Measurements from ENCODE around the gene EPS8.

The EPS8 gene

GRCh38 chr12:15602051-15602672 is 187.0 kb downstream of the EPS8 start:
- no peak for DNase-seq (ENCODE audit: low read depth in 2 of 2)

- no peak for DNase-seq (ENCODE audit: low read depth in 2 of 2)
Observed at GRCh38 chr12:15601210-15601800, 187.9 kb downstream of the EPS8 start.

GRCh38 chr12:15600223-15600935 is 188.8 kb downstream of the EPS8 start:
- no peak for DNase-seq (ENCODE audit: low read depth in 2 of 2)

GRCh38 chr12:15599266-15600037 is 189.7 kb downstream of the EPS8 start:
- DNase-seq (ENCODE audit: low read depth in 2 of 2): no peak

GRCh38 chr12:15597125-15597830 is 191.9 kb downstream of the EPS8 start:
- DNase-seq (ENCODE audit: low read depth in 2 of 2): no peak

GRCh38 chr12:15596174-15596573 is 193.0 kb downstream of the EPS8 start:
- no peak for DNase-seq (ENCODE audit: low read depth in 2 of 2)

GRCh38 chr12:15592934-15593333 is 196.3 kb downstream of the EPS8 start:
- DNase-seq (ENCODE audit: low read depth in 2 of 2): no peak

- no peak for DNase-seq (ENCODE audit: low read depth in 2 of 2)
Observed at GRCh38 chr12:15591811-15592210, 197.4 kb downstream of the EPS8 start.

- DNase-seq (ENCODE audit: low read depth in 2 of 2): peak in 1 of 2 donors; percentile 15
Observed at GRCh38 chr12:15590180-15590826, 198.9 kb downstream of the EPS8 start.

- no peak for DNase-seq (ENCODE audit: low read depth in 2 of 2)
Observed at GRCh38 chr12:15589328-15590032, 199.7 kb downstream of the EPS8 start.

GRCh38 chr12:15584366-15585041 is 204.7 kb downstream of the EPS8 start:
- DNase-seq (ENCODE audit: low read depth in 2 of 2): no peak

- no peak for DNase-seq (ENCODE audit: low read depth in 2 of 2)
Observed at GRCh38 chr12:15583804-15584203, 205.4 kb downstream of the EPS8 start.

- no peak for DNase-seq (ENCODE audit: low read depth in 2 of 2)
Observed at GRCh38 chr12:15581006-15581405, 208.2 kb downstream of the EPS8 start.

- DNase-seq (ENCODE audit: low read depth in 2 of 2): no peak
Observed at GRCh38 chr12:15580431-15580830, 208.8 kb downstream of the EPS8 start.

GRCh38 chr12:15575671-15576541 is 213.3 kb downstream of the EPS8 start:
- DNase-seq (ENCODE audit: low read depth in 2 of 2): no peak

GRCh38 chr12:15574353-15574752 is 214.8 kb downstream of the EPS8 start:
- no peak for DNase-seq (ENCODE audit: low read depth in 2 of 2)
